Measurements from ENCODE around the gene RHOD.

GRCh38 chr11:67007126-67007525 is 49.5 kb upstream of the RHOD start:
- TF ChIP-seq CTCF (conservative IDR thresholded peaks at IDR 0.05; ENCODE audit: low read depth, low read length) (no peak), EZH2 (IDR thresholded peaks at IDR 0.05; ENCODE audit: low read length, unreplicated experiment) (no peak)
